ENCODE measurements around the gene VSTM4. TPM values are rescaled to one million over a fixed set of nuclear protein-coding genes. Genes with fewer than 3 reads are reported as not detected.
A peak's percentile ranks its signal among the peaks of the same experiment; 100 is the strongest.

The VSTM4 gene
- total RNA-seq, 4 donors from 2014 or later, result 1.8 to 4.0 (median 2.6) TPM

- intact Hi-C loops (cut with DNase I; ENCODE audit: low total_unique reads), result no loop called here
- H3K9me3 ChIP-seq, result no peaks in the 10 kb centered on the region
- DNase-seq (no peak), ATAC-seq (no peak)
- no peaks in the 10 kb centered on the region for H3K36me3 ChIP-seq
- no peak overlapping the region for H3K27ac ChIP-seq
- no peaks in the 10 kb centered on the region for H3K4me1 ChIP-seq
- H3K27me3 ChIP-seq, result no peaks in the 10 kb centered on the region
- no peak overlapping the region for H3K4me3 ChIP-seq
- TF ChIP-seq CTCF (IDR thresholded peaks at IDR 0.05 in 4 of 5, conservative IDR thresholded peaks at IDR 0.05 in 1 of 5) (no peak), POLR2A (IDR thresholded peaks at IDR 0.05) (no peak)
- in situ Hi-C loops (cut with MboI; ENCODE audit: low sequenced_read_pairs in 4 of 4), result no loop called here
These were observed 48.2 kb downstream of the VSTM4 start for GRCh38 chr10:49066944-49067730.

GRCh38 chr10:49062229-49062628 lies 53.1 kb downstream of the VSTM4 start:
- DNase-seq, result no peak
- Histone ChIP-seq H3K4me3 (no peak overlapping the region), H3K36me3 (no peaks in the 10 kb centered on the region), H3K27ac (no peak overlapping the region), H3K9me3 (no peaks in the 10 kb centered on the region), H3K27me3 (no peaks in the 10 kb centered on the region), H3K4me1 (no peaks in the 10 kb centered on the region)
- in situ Hi-C loops (cut with MboI; ENCODE audit: low sequenced_read_pairs in 4 of 4) (no loop called here), intact Hi-C loops (cut with DNase I; ENCODE audit: low total_unique reads) (no loop called here)
- TF ChIP-seq POLR2A (IDR thresholded peaks at IDR 0.05), result no peak
- no peak for TF ChIP-seq CTCF (IDR thresholded peaks at IDR 0.05 in 4 of 5, conservative IDR thresholded peaks at IDR 0.05 in 1 of 5)
- ATAC-seq, result no peak

- ATAC-seq (no peak), DNase-seq (no peak)
- Histone ChIP-seq H3K27me3 (no peaks in the 10 kb centered on the region), H3K4me3 (no peak overlapping the region), H3K9me3 (no peaks in the 10 kb centered on the region), H3K27ac (no peak overlapping the region), H3K36me3 (no peaks in the 10 kb centered on the region), H3K4me1 (no peaks in the 10 kb centered on the region)
- intact Hi-C loops (cut with DNase I; ENCODE audit: low total_unique reads), result no loop called here
- no peak for TF ChIP-seq POLR2A (IDR thresholded peaks at IDR 0.05)
- in situ Hi-C loops (cut with MboI; ENCODE audit: low sequenced_read_pairs in 4 of 4), result no loop called here
These were observed 53.7 kb downstream of the VSTM4 start for GRCh38 chr10:49061667-49062066.

GRCh38 chr10:49058463-49059255 lies 56.7 kb downstream of the VSTM4 start:
- Histone ChIP-seq H3K4me1 (peaks cover 0 to 10% of the 10 kb centered on the region in 2 donors), H3K27me3 (no peaks in the 10 kb centered on the region), H3K36me3 (no peaks in the 10 kb centered on the region), H3K9me3 (no peaks in the 10 kb centered on the region), H3K27ac (peak overlapping the region in 1 of 4 donors; percentile 19), H3K4me3 (no peak overlapping the region)
- TF ChIP-seq CTCF (IDR thresholded peaks at IDR 0.05 in 4 of 5, conservative IDR thresholded peaks at IDR 0.05 in 1 of 5) (no peak), POLR2A (IDR thresholded peaks at IDR 0.05) (no peak)
- DNase-seq, result no peak
- in situ Hi-C loops (cut with MboI; ENCODE audit: low sequenced_read_pairs in 4 of 4), result no loop called here
- intact Hi-C loops (cut with DNase I; ENCODE audit: low total_unique reads), result no loop called here
- peak; percentile 47 to 51 for ATAC-seq

GRCh38 chr10:49057231-49057880 lies 58.0 kb downstream of the VSTM4 start:
- H3K4me3 ChIP-seq, result no peak overlapping the region
- H3K27me3 ChIP-seq, result no peaks in the 10 kb centered on the region
- DNase-seq (no peak), ATAC-seq (no peak)
- peaks cover 0 to 10% of the 10 kb centered on the region in 2 donors for H3K4me1 ChIP-seq
- no peak overlapping the region for H3K27ac ChIP-seq
- no peaks in the 10 kb centered on the region for H3K9me3 ChIP-seq
- intact Hi-C loops (cut with DNase I; ENCODE audit: low total_unique reads), result no loop called here
- TF ChIP-seq CTCF (IDR thresholded peaks at IDR 0.05 in 4 of 5, conservative IDR thresholded peaks at IDR 0.05 in 1 of 5) (no peak), POLR2A (IDR thresholded peaks at IDR 0.05) (no peak)
- no peaks in the 10 kb centered on the region for H3K36me3 ChIP-seq
- in situ Hi-C loops (cut with MboI; ENCODE audit: low sequenced_read_pairs in 4 of 4), result no loop called here
